IMR-90 (cell line): ENCODE measurements around the gene PTPRN2.

Experiments used
- CEBPB ChIP-seq: IDR thresholded peaks from 2 replicates; pipeline ENCODE4 v1.6.1; 2012; ENCODE audit warnings: low read depth, low read length, improper control_type of control experiment
- CTCF ChIP-seq: conservative IDR thresholded peaks from 2 replicates; pipeline ENCODE4 v1.5.1; 2012; ENCODE audit warnings: mild to moderate bottlenecking, low read depth, low read length, improper control_type of control experiment
- MAFK ChIP-seq: IDR thresholded peaks from 2 replicates; pipeline ENCODE4 v1.6.1; 2012; ENCODE audit warnings: low read depth, low read length, improper control_type of control experiment
- MAZ ChIP-seq: IDR thresholded peaks from 2 replicates; pipeline ENCODE4 v1.6.1; 2012; ENCODE audit warnings: low read depth, mild to moderate bottlenecking, low read length, improper control_type of control experiment, moderate library complexity, borderline replicate concordance
- POLR2A ChIP-seq: IDR thresholded peaks from 2 replicates; pipeline ENCODE4 v1.6.1; 2012; ENCODE audit warnings: mild to moderate bottlenecking, low read depth, low read length
- RAD21 ChIP-seq: IDR thresholded peaks from 2 replicates; pipeline ENCODE4 v1.6.1; 2012; ENCODE audit warnings: low read length, improper control_type of control experiment
- TF ChIP-seq, protein P1 (sequence below): fragments of 150-350 bp; IDR thresholded peaks from 2 replicates; pipeline ENCODE4 v1.6.1; 2017; ENCODE audit warnings: mild to moderate bottlenecking, antibody characterized with exemption, low read length, low read depth

- TF ChIP-seq CTCF (no peak), CEBPB (no peak), MAZ (no peak), POLR2A (no peak), RAD21 (no peak), MAFK (no peak)
- TF ChIP-seq, protein P1, sequence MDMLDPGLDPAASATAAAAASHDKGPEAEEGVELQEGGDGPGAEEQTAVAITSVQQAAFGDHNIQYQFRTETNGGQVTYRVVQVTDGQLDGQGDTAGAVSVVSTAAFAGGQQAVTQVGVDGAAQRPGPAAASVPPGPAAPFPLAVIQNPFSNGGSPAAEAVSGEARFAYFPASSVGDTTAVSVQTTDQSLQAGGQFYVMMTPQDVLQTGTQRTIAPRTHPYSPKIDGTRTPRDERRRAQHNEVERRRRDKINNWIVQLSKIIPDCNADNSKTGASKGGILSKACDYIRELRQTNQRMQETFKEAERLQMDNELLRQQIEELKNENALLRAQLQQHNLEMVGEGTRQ = no peak
Measured at GRCh38 chr7:157862731-157863130, 724.9 kb downstream of the PTPRN2 start.
